ENCODE measurements around the gene BCL2.

DNA sequence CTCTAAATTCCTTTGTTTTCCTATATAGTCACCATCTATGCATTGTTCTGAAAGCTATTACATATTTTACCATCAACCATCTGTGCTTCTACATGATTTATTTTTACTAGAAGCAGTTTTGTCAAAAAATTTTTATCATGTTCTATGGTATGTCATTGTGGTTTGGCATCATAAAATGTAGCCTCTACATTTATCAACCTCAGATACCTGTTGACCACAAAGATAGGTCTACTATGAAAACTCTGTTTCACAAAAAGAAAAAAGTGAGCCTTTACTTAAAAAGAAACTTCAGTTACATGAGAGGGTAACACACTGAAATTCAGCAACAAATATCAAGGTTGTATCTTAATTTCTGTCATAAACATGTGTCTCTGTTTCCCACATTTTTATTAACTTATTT lies 3.7 kb downstream of the BCL2 start:
- no peak for TF ChIP-seq CTCF (IDR thresholded peaks at IDR 0.05)
- no peak for TF ChIP-seq POLR2A (IDR thresholded peaks at IDR 0.05)

Data from Peyer's patch (tissue), 4 donors.